Naive thymus-derived CD8-positive, alpha-beta T cell (primary cell): ENCODE measurements around the gene ARL10. TPM values are rescaled to one million over a fixed set of nuclear protein-coding genes. Genes with fewer than 3 reads are reported as not detected.
A peak's percentile ranks its signal among the peaks of the same experiment; 100 is the strongest.

Source experiments
- ATAC-seq, 2 donors: fragments of 150-1000 bp; cut with Tn5 transposase in 1 of 2; sonication (Bioruptor Pico), chemical (Tn5 transposase) in 1 of 2; 1 replicate in 1 of 2; 2 replicates in 1 of 2; pipeline ENCODE4 v1.10.0; 2021; ENCODE audit warnings: mild to moderate bottlenecking in 2 of 2, moderate library complexity in 2 of 2
- POLR2A ChIA-PET: fragments of 350-600 bp; sonication (Branson Sonifier 250); formaldehyde crosslinking; loops from one replicate; lab custom pipeline; 2021; ENCODE audit warnings: antibody characterized with exemption; lab: Charles Lee
- DNase-seq, 10 donors: peaks; one replicate each; pipeline versions ENCODE4 v3.0.0 to v3.0.0-alpha.2; 2020 to 2022
- H3K27ac Mint-ChIP-seq, 10 donors: one replicate each; pipeline ENCODE4 v1.8.0; 2020 to 2022; ENCODE audit warnings: mild to moderate bottlenecking in 10 of 10, mixed read lengths in 10 of 10, moderate library complexity in 4 of 10, inconsistent platforms in 1 of 10
- H3K27me3 Mint-ChIP-seq, 5 donors: one replicate each; pipeline ENCODE4 v1.8.0; 2021 to 2022; ENCODE audit warnings: mixed read lengths in 5 of 5
- H3K36me3 Mint-ChIP-seq, 3 donors: one replicate each; pipeline ENCODE4 v1.8.0; 2020 to 2022; ENCODE audit warnings: mixed read lengths in 3 of 3, mild to moderate bottlenecking in 2 of 3, inconsistent platforms in 1 of 3
- H3K4me1 Mint-ChIP-seq, 4 donors: one replicate each; pipeline ENCODE4 v1.8.0; 2021 to 2022; ENCODE audit warnings: mixed read lengths in 4 of 4
- H3K4me3 Mint-ChIP-seq, 10 donors: one replicate each; pipeline ENCODE4 v1.8.0; 2020 to 2022; ENCODE audit warnings: mild to moderate bottlenecking in 10 of 10, mixed read lengths in 10 of 10, moderate library complexity in 6 of 10, inconsistent platforms in 1 of 10
- H3K9me3 Mint-ChIP-seq, 9 donors: one replicate each; pipeline ENCODE4 v1.8.0; 2020 to 2022; ENCODE audit warnings: mixed read lengths in 9 of 9, mild to moderate bottlenecking in 3 of 9, inconsistent platforms in 1 of 9, moderate library complexity in 1 of 9
- polyA plus RNA-seq, 3 donors: library from polyadenylated mRNA; unstranded; fragments of 300-500 nt; fragmentation: Illumina TruSeq; gene quantifications; one replicate each; pipeline ENCODE4 v1.2.3, GENCODE V29; 2021
- total RNA-seq, 8 experiments: library from RNA in 2 of 8; stranded (reverse) in 2 of 8; gene quantifications; one replicate each; pipeline ENCODE4 v1.2.3 and lab custom pipeline; 2021 to 2026

Gene ARL10
- total and polyA plus RNA-seq, 5 experiments from 2014 or later = 1.2 to 15.0 (median 1.7) TPM

DNA sequence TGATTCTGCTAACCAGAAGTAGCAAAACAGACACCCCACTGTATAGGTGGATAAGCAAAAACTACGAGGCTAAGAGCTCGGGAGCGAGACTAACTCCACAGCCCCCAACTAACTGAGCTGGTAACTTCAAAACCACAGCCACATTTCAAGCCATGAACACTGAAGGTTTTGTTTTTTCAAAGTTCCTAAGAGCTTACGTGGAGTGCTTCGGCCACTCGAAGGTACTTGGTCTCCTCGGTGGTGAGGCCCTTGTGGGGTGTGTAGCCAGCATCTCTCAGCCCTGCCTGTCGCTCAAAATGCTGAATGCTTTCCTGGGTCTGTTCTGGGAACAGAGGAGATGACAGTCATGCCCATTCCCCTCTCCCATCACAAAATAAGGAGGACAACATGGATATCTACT lies 14.9 kb upstream of the ARL10 start:
- no peaks in the 10 kb centered on the region for H3K27me3 Mint-ChIP-seq
- peaks cover 0 to 97% (median 10%) of the 10 kb centered on the region in 3 donors for H3K36me3 Mint-ChIP-seq
- DNase-seq = no peak
- H3K27ac Mint-ChIP-seq = peak overlapping the region in 4 of 10 donors; percentile 47 to 84 (median 62)
- peaks cover 9 to 34% (median 21%) of the 10 kb centered on the region in 4 donors for H3K4me1 Mint-ChIP-seq
- no peak for ATAC-seq
- no peaks in the 10 kb centered on the region for H3K9me3 Mint-ChIP-seq
- POLR2A ChIA-PET = no interaction called here
- no peak overlapping the region for H3K4me3 Mint-ChIP-seq

- Mint-ChIP-seq H3K4me3 (no peak overlapping the region), H3K36me3 (peaks cover 0 to 97% (median 8%) of the 10 kb centered on the region in 3 donors), H3K9me3 (no peaks in the 10 kb centered on the region), H3K4me1 (peaks cover 17 to 39% (median 28%) of the 10 kb centered on the region in 4 donors), H3K27ac (peak overlapping the region in 8 of 10 donors; percentile 22 to 83 (median 58)), H3K27me3 (no peaks in the 10 kb centered on the region)
- ATAC-seq (no peak), DNase-seq (no peak)
- POLR2A ChIA-PET = no interaction called here
These were observed 13.0 kb upstream of the ARL10 start for GRCh38 chr5:176352116-176352878.

DNA sequence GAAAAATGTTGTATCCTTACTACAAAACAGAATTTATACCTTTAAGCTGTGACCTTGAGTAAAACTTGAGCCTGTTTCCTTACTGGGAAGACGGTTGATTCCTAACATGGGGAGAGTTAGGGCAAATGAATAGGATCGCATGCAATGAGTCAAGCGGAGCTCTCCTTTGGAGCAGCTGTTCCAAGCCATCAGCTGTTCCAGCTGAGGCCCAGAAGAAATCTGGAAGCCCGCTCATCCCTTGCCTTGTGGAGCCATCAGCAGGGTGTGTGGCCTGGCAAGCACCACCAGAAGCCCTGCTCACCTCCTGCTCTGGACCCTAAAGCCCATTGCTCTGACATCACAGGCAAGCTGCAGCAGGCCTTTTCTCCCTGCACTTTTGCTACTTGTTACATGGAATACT lies 11.8 kb upstream of the ARL10 start:
- H3K27me3 Mint-ChIP-seq = no peaks in the 10 kb centered on the region
- peak overlapping the region in 3 of 10 donors; percentile 28 to 74 (median 68) for H3K27ac Mint-ChIP-seq
- H3K36me3 Mint-ChIP-seq = peaks cover 0 to 97% (median 8%) of the 10 kb centered on the region in 3 donors
- ATAC-seq (no peak), DNase-seq (no peak)
- H3K9me3 Mint-ChIP-seq = no peaks in the 10 kb centered on the region
- POLR2A ChIA-PET = no interaction called here
- H3K4me3 Mint-ChIP-seq = no peak overlapping the region
- peaks cover 22 to 51% (median 37%) of the 10 kb centered on the region in 4 donors for H3K4me1 Mint-ChIP-seq

DNA sequence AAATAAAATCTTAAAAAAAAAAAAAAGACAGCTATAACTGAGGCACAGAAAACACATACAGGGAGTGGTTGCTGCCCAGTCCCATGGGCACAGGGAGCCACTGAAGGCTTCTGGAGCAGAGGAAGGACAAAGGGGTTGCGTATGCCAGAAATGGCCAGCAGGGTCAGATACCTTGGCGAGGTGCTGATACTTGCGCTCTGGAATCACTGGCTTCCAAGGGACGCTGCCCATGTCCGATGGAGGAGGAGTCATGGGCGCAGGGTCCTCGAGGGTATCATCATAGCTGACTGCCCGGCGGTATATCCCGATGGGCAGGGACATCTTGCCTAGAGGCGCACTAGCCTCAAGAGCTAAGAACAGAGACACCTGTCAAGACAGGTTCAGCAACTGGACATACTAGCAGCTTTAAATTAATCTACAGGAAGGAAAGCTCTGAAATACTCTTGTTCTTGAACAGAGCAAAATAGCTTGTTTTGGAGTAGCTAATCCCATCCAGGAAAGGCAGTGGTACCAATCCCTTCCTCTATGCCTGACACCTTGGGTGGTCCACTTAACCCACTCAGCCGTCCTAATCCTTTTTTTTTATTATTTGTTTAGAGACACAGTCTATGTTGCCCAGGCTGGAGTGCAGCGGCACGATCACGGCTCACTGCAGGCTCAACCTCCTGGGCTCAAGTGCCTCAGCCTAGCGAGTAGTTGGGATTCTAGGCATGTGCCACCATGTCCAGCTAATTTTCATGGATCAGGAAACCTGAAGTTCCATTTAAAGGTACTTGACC lies 9.7 kb upstream of the ARL10 start:
- Mint-ChIP-seq H3K27ac (peak overlapping the region in 2 of 10 donors; percentile 29 to 73), H3K9me3 (no peaks in the 10 kb centered on the region), H3K4me3 (no peak overlapping the region), H3K36me3 (peaks cover 0 to 79% (median 10%) of the 10 kb centered on the region in 3 donors), H3K27me3 (no peaks in the 10 kb centered on the region), H3K4me1 (peaks cover 25 to 61% (median 42%) of the 10 kb centered on the region in 4 donors)
- DNase-seq = no peak
- no peak for ATAC-seq
- POLR2A ChIA-PET = interaction anchor here (2.1 kb wide), 1 partner anchor 12 kb away, joined by 6 read pairs; no protein-coding TSS in a partner anchor

- H3K27me3 Mint-ChIP-seq = no peaks in the 10 kb centered on the region
- H3K4me3 Mint-ChIP-seq = no peak overlapping the region
- H3K9me3 Mint-ChIP-seq = no peaks in the 10 kb centered on the region
- peak overlapping the region in 1 of 10 donors; percentile 65 for H3K27ac Mint-ChIP-seq
- POLR2A ChIA-PET = interaction anchor here (2.1 kb wide), 1 partner anchor 11 kb away, joined by 6 read pairs; no protein-coding TSS in a partner anchor
- H3K36me3 Mint-ChIP-seq = peaks cover 0 to 74% (median 10%) of the 10 kb centered on the region in 3 donors
- no peak for ATAC-seq
- no peak for DNase-seq
- peaks cover 23 to 61% (median 41%) of the 10 kb centered on the region in 4 donors for H3K4me1 Mint-ChIP-seq
These were observed 9.1 kb upstream of the ARL10 start for GRCh38 chr5:176356179-176356566.

DNA sequence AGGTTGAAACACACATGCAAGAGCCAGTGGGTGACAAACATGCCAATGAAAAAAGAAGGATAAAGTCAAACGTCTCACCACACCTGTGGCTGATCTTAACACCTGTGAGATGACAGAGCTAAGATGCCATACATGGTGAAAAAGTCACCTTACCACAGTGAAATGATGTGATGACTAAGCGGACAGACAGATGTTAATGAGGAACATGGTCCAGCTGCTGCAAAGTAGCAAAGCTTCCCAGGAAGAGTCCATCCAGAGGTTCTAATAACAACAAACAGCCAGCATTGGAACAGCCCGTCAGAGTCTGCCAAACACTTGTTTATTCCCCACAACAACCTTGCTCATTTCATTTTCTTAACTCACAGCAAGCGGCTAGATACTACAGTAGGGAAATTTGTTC lies 5.6 kb upstream of the ARL10 start:
- Mint-ChIP-seq H3K9me3 (no peaks in the 10 kb centered on the region), H3K36me3 (peaks cover 0 to 39% (median 6%) of the 10 kb centered on the region in 3 donors), H3K27me3 (no peaks in the 10 kb centered on the region), H3K27ac (peak overlapping the region in 9 of 10 donors; percentile 19 to 80 (median 56)), H3K4me3 (peak overlapping the region; percentile 49 to 85 (median 74)), H3K4me1 (peaks cover 17 to 67% (median 40%) of the 10 kb centered on the region in 4 donors)
- no peak for DNase-seq
- no peak for ATAC-seq
- POLR2A ChIA-PET = interaction anchor here (1.0 to 4.0 kb wide), 3 partner anchors 29 to 177 kb away, joined by 3 to 58 read pairs (median 3); partner anchors contain the start of genes HIGD2A, NOP16 and RNF44

DNA sequence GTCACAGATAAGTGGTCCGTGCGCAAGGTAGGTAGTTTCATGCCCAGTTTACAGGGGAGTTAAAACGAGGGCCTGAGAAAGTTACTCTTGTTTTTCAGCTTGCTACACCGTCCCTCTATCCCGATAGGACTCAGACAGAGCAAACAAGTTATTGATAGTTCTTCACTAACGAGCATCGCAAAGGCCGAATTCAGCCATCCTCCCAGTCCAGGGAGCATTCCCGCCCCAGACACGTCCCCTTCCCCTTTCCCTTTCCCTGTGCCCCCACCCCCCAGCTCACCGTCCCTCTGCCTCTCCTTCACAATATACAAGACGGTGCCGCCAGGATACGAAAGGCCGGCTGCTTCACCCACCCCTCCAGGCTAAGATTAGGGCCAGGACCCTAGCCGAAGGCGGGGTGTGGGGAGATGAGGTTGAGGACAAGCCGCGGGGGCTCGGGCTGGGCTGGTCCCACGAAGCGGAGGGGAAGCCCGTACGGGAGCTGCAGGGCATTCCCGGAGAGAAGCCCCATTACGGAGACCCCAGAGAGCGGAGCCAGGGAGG lies 4.3 kb upstream of the ARL10 start:
- no peak for ATAC-seq
- Mint-ChIP-seq H3K4me1 (peaks cover 13 to 61% (median 38%) of the 10 kb centered on the region in 4 donors), H3K4me3 (peak overlapping the region; percentile 94 to 99 (median 97)), H3K9me3 (no peaks in the 10 kb centered on the region), H3K27me3 (no peaks in the 10 kb centered on the region), H3K36me3 (peaks cover 0 to 28% (median 2%) of the 10 kb centered on the region in 3 donors), H3K27ac (peak overlapping the region; percentile 86 to 99 (median 98))
- POLR2A ChIA-PET = interaction anchor here (0.6 to 4.0 kb wide), 10 partner anchors 11 to 286 kb away, joined by 3 to 58 read pairs (median 4); partner anchors contain the start of genes HIGD2A, NOP16 and RNF44
- peak in 1 of 10 donors; percentile 8 for DNase-seq

DNA sequence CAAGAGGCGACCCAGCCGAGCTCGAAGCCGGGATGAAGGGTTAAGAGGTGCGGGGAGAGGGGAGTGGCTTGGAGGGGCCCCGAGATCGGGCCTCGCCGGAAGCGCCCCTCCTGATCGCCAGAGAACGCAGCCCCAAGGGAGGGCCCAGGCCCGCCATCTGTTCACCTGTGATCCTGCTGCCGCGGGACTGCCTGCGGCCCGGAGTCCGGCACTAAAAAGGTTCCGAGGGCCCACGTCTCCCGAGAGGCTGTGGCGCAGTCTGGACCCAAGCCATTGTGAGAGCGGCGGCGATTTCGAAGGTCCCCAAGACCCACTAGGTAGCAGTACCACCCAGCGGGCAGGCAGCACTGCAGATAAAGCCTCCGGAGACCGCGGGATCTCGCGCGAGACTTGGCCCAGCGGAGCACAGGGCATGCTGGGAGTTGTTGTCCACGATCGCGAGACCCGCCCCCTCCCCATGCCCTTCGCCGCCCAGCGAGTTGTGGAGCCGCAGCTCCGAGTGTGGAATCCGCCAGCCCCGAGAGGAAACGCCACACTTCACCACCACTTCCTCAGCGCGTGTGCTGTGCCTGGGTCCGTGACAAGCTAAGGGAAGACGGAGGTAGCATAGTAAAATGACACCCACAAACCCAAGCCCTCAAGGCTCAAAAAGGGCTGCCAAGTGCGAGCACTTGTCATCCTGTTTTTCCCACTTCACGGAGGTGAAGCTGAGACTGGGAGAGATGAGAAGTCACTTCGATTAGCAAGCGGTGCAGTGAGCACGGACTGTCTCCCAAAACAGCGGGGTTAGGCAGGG lies 3.7 kb upstream of the ARL10 start, which contains the start of gene KIAA1191:
KIAA1191 (minus strand) TSS at position 328 of the 796 bp plus-strand sequence. CDS start 2,256 bp downstream, outside the sequence.
- H3K4me1 Mint-ChIP-seq = peaks cover 15 to 57% (median 36%) of the 10 kb centered on the region in 4 donors
- H3K36me3 Mint-ChIP-seq = peaks cover 0 to 23% (median 2%) of the 10 kb centered on the region in 3 donors
- no peaks in the 10 kb centered on the region for H3K9me3 Mint-ChIP-seq

DNA sequence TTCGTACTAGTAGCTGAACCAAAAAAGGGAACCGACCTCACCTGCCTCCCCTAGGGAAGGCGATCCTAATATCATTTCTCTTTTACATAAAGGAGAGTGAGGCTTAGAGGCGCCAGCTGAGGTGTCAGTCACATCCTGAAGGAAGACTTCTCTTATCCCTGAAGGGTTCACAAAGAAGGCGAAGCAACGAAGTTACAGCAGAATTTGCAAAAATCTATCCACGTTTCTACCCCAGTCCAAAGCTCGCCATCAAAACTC lies 3.1 kb upstream of the ARL10 start:
- POLR2A ChIA-PET = interaction anchor here (0.6 to 4.0 kb wide), 12 partner anchors 9 to 665 kb away, joined by 3 to 58 read pairs (median 4); partner anchors contain the start of genes FAF2, HIGD2A, NOP16 and RNF44
- Mint-ChIP-seq H3K4me1 (peaks cover 16 to 57% (median 36%) of the 10 kb centered on the region in 4 donors), H3K27ac (peak overlapping the region; percentile 91 to 99 (median 98)), H3K36me3 (peaks cover 0 to 20% (median 2%) of the 10 kb centered on the region in 3 donors), H3K4me3 (peak overlapping the region; percentile 94 to 99 (median 97)), H3K9me3 (no peaks in the 10 kb centered on the region), H3K27me3 (no peaks in the 10 kb centered on the region)
- ATAC-seq = no peak
- no peak for DNase-seq

More for the DNA sequence above, 3.7 kb upstream of the ARL10 start, which contains the start of gene KIAA1191:
- peak; percentile 87 to 98 (median 92) for DNase-seq
- ATAC-seq = peak; percentile 87 to 89
- Mint-ChIP-seq H3K27ac (peak within 1 kb of the TSS; percentile 91 to 99 (median 98)), H3K4me3 (peak within 1 kb of the TSS; percentile 94 to 99 (median 97)), H3K27me3 (no peaks in the 10 kb centered on the region)
- POLR2A ChIA-PET = interaction anchor here (0.6 to 4.0 kb wide), 14 partner anchors 9 to 285 kb away, joined by 3 to 58 read pairs (median 4); partner anchors contain the start of genes FAF2, HIGD2A, NOP16 and RNF44

- Mint-ChIP-seq H3K4me3 (peak overlapping the region; percentile 70 to 85 (median 78)), H3K27me3 (no peaks in the 10 kb centered on the region), H3K27ac (peak overlapping the region in 9 of 10 donors; percentile 25 to 88 (median 71)), H3K4me1 (peaks cover 14 to 41% (median 24%) of the 10 kb centered on the region in 4 donors), H3K9me3 (no peaks in the 10 kb centered on the region), H3K36me3 (peaks cover 0 to 16% (median 0%) of the 10 kb centered on the region in 3 donors)
- DNase-seq = peak in 2 of 10 donors; percentile 45 to 63
- ATAC-seq = no peak
- POLR2A ChIA-PET = interaction anchor here (1.0 to 1.1 kb wide), 2 partner anchors 23 to 49 kb away, joined by 3 to 9 read pairs; partner anchors contain the start of genes HIGD2A and NOP16
These were observed 429 bp upstream of the ARL10 start for GRCh38 chr5:176364765-176365350.
